Measurements from ENCODE around the gene SOD3. TPM values are rescaled to one million over a fixed set of nuclear protein-coding genes. Genes with fewer than 3 reads are reported as not detected.

Gene SOD3
- total RNA-seq, 1 donor from 2014 or later: not detected

GRCh38 chr4:24778464-24779225, 16.7 kb upstream of the SOD3 start:
- DNase-seq: no peak
- TF ChIP-seq, protein P1, sequence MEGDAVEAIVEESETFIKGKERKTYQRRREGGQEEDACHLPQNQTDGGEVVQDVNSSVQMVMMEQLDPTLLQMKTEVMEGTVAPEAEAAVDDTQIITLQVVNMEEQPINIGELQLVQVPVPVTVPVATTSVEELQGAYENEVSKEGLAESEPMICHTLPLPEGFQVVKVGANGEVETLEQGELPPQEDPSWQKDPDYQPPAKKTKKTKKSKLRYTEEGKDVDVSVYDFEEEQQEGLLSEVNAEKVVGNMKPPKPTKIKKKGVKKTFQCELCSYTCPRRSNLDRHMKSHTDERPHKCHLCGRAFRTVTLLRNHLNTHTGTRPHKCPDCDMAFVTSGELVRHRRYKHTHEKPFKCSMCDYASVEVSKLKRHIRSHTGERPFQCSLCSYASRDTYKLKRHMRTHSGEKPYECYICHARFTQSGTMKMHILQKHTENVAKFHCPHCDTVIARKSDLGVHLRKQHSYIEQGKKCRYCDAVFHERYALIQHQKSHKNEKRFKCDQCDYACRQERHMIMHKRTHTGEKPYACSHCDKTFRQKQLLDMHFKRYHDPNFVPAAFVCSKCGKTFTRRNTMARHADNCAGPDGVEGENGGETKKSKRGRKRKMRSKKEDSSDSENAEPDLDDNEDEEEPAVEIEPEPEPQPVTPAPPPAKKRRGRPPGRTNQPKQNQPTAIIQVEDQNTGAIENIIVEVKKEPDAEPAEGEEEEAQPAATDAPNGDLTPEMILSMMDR (IDR thresholded peaks at IDR 0.05; ENCODE audit: partially characterized antibody, unreplicated experiment): no peak
- Mint-ChIP-seq H3K36me3 (ENCODE audit: unreplicated experiment) (no peaks in the 10 kb centered on the region), H3K4me3 (ENCODE audit: unreplicated experiment) (no peak overlapping the region), H3K27ac (ENCODE audit: unreplicated experiment) (no peak overlapping the region), H3K4me1 (ENCODE audit: low read depth, unreplicated experiment) (no peaks in the 10 kb centered on the region), H3K9me3 (ENCODE audit: unreplicated experiment) (no peaks in the 10 kb centered on the region), H3K27me3 (ENCODE audit: unreplicated experiment) (peaks cover 2% of the 10 kb centered on the region)

GRCh38 chr4:24780936-24781495, 14.4 kb upstream of the SOD3 start:
- Mint-ChIP-seq H3K4me1 (ENCODE audit: low read depth, unreplicated experiment) (no peaks in the 10 kb centered on the region), H3K4me3 (ENCODE audit: unreplicated experiment) (no peak overlapping the region), H3K36me3 (ENCODE audit: unreplicated experiment) (no peaks in the 10 kb centered on the region), H3K9me3 (ENCODE audit: unreplicated experiment) (no peaks in the 10 kb centered on the region), H3K27me3 (ENCODE audit: unreplicated experiment) (peaks cover 2% of the 10 kb centered on the region), H3K27ac (ENCODE audit: unreplicated experiment) (no peak overlapping the region)
- TF ChIP-seq, protein P1 (IDR thresholded peaks at IDR 0.05; ENCODE audit: partially characterized antibody, unreplicated experiment): no peak
- DNase-seq: no peak

GRCh38 chr4:24781999-24782745, 13.2 kb upstream of the SOD3 start:
- no peak overlapping the region for H3K4me3 Mint-ChIP-seq (ENCODE audit: unreplicated experiment)

GRCh38 chr4:24783506-24783905, 11.9 kb upstream of the SOD3 start:
- peaks cover 5% of the 10 kb centered on the region for H3K36me3 Mint-ChIP-seq (ENCODE audit: unreplicated experiment)
- TF ChIP-seq, protein P1 (IDR thresholded peaks at IDR 0.05; ENCODE audit: partially characterized antibody, unreplicated experiment): no peak
- H3K4me3 Mint-ChIP-seq (ENCODE audit: unreplicated experiment): no peak overlapping the region
- no peak overlapping the region for H3K27ac Mint-ChIP-seq (ENCODE audit: unreplicated experiment)
- H3K4me1 Mint-ChIP-seq (ENCODE audit: low read depth, unreplicated experiment): no peaks in the 10 kb centered on the region
- DNase-seq: no peak
- H3K27me3 Mint-ChIP-seq (ENCODE audit: unreplicated experiment): peaks cover 2% of the 10 kb centered on the region
- H3K9me3 Mint-ChIP-seq (ENCODE audit: unreplicated experiment): no peaks in the 10 kb centered on the region

More at GRCh38 chr4:24781999-24782745, 13.2 kb upstream of the SOD3 start:
- Mint-ChIP-seq H3K9me3 (ENCODE audit: unreplicated experiment) (no peaks in the 10 kb centered on the region), H3K27ac (ENCODE audit: unreplicated experiment) (no peak overlapping the region), H3K4me1 (ENCODE audit: low read depth, unreplicated experiment) (no peaks in the 10 kb centered on the region), H3K27me3 (ENCODE audit: unreplicated experiment) (peaks cover 2% of the 10 kb centered on the region), H3K36me3 (ENCODE audit: unreplicated experiment) (no peaks in the 10 kb centered on the region)
- TF ChIP-seq, protein P1 (IDR thresholded peaks at IDR 0.05; ENCODE audit: partially characterized antibody, unreplicated experiment): no peak
- DNase-seq: no peak
